ENCODE data around the gene PDS5B.

Gene PDS5B

GRCh38 chr13:32731074-32731473 is 144.8 kb downstream of the PDS5B start:
- no peak for DNase-seq

GRCh38 chr13:32731576-32731975 is 145.3 kb downstream of the PDS5B start:
- no peak for DNase-seq

- DNase-seq = no peak
Measured at GRCh38 chr13:32733690-32734089, 147.4 kb downstream of the PDS5B start.

GRCh38 chr13:32734511-32734910 is 148.3 kb downstream of the PDS5B start:
- DNase-seq = no peak

- DNase-seq = no peak
Measured at GRCh38 chr13:32735859-32736258, 149.6 kb downstream of the PDS5B start.

- no peak for DNase-seq
Measured at GRCh38 chr13:32736648-32737047, 150.4 kb downstream of the PDS5B start.

GRCh38 chr13:32737111-32737571 is 150.9 kb downstream of the PDS5B start:
- DNase-seq = no peak

GRCh38 chr13:32737679-32738078 is 151.4 kb downstream of the PDS5B start:
- no peak for DNase-seq

- no peak for DNase-seq
Measured at GRCh38 chr13:32745509-32745908, 159.3 kb downstream of the PDS5B start.

- no peak for DNase-seq
Measured at GRCh38 chr13:32746474-32746873, 160.2 kb downstream of the PDS5B start.

GRCh38 chr13:32748305-32748704 is 162.1 kb downstream of the PDS5B start:
- DNase-seq = no peak

- DNase-seq = no peak
Measured at GRCh38 chr13:32751340-32751739, 165.1 kb downstream of the PDS5B start.

- no peak for DNase-seq
Measured at GRCh38 chr13:32752311-32752710, 166.1 kb downstream of the PDS5B start.

GRCh38 chr13:32752997-32753606 is 166.8 kb downstream of the PDS5B start:
- DNase-seq = no peak

GRCh38 chr13:32754179-32754578 is 167.9 kb downstream of the PDS5B start:
- no peak for DNase-seq

- no peak for DNase-seq
Measured at GRCh38 chr13:32759152-32759551, 172.9 kb downstream of the PDS5B start.

GRCh38 chr13:32761472-32761871 is 175.2 kb downstream of the PDS5B start:
- no peak for DNase-seq

- no peak for DNase-seq
Measured at GRCh38 chr13:32779119-32779518, 192.9 kb downstream of the PDS5B start.

GRCh38 chr13:32781906-32782305 is 195.7 kb downstream of the PDS5B start:
- no peak for DNase-seq

GRCh38 chr13:32783067-32783466 is 196.8 kb downstream of the PDS5B start:
- DNase-seq = no peak

GRCh38 chr13:32790731-32791130 is 204.5 kb downstream of the PDS5B start:
- no peak for DNase-seq

GRCh38 chr13:32791545-32792172 is 205.4 kb downstream of the PDS5B start:
- no peak for DNase-seq

GRCh38 chr13:32796754-32797153 is 210.5 kb downstream of the PDS5B start:
- DNase-seq = no peak

GRCh38 chr13:32802159-32802558 is 215.9 kb downstream of the PDS5B start:
- DNase-seq = no peak

- no peak for DNase-seq
Measured at GRCh38 chr13:32804673-32805230, 218.5 kb downstream of the PDS5B start.
